Inferior parietal cortex (tissue), 1 donor: ENCODE data around the gene SH2D1A.

Experiments used
- DNase-seq: peaks from one replicate; pipeline ENCODE4 v3.0.0-alpha.2; 2016; ENCODE audit errors: extremely low spot score

Gene SH2D1A

GRCh38 chrX:124421898-124422655 is 75.7 kb downstream of the SH2D1A start:
- DNase-seq: no peak
